ENCODE measurements around the gene TST.

TST gene

GRCh38 chr22:36982136-36982535 is 37.1 kb downstream of the TST start:
- no peak for TF ChIP-seq CTCF (IDR thresholded peaks at IDR 0.05; ENCODE audit: low read depth, low read length, missing control alignments)
- no peak for DNase-seq (ENCODE audit: low read depth)
- H3K4me3 ChIP-seq (ENCODE audit: low read depth, low read length): no peak overlapping the region

- no peak overlapping the region for H3K4me3 ChIP-seq (ENCODE audit: low read depth, low read length)
- no peak for TF ChIP-seq CTCF (IDR thresholded peaks at IDR 0.05; ENCODE audit: low read depth, low read length, missing control alignments)
- no peak for DNase-seq (ENCODE audit: low read depth)
These were observed 37.9 kb downstream of the TST start for GRCh38 chr22:36981247-36981775.

- TF ChIP-seq CTCF (IDR thresholded peaks at IDR 0.05; ENCODE audit: low read depth, low read length, missing control alignments): no peak
- no peak for DNase-seq (ENCODE audit: low read depth)
- H3K4me3 ChIP-seq (ENCODE audit: low read depth, low read length): no peak overlapping the region
These were observed 40.0 kb downstream of the TST start for GRCh38 chr22:36979016-36979910.

- peak; percentile 84 for TF ChIP-seq CTCF (IDR thresholded peaks at IDR 0.05; ENCODE audit: low read depth, low read length, missing control alignments)
- H3K4me3 ChIP-seq (ENCODE audit: low read depth, low read length): peak overlapping the region; percentile 59
- DNase-seq (ENCODE audit: low read depth): peak; percentile 61
These were observed 41.1 kb downstream of the TST start for GRCh38 chr22:36977947-36978660.

- DNase-seq (ENCODE audit: low read depth): peak; percentile 66
- peak overlapping the region; percentile 59 for H3K4me3 ChIP-seq (ENCODE audit: low read depth, low read length)
- TF ChIP-seq CTCF (IDR thresholded peaks at IDR 0.05; ENCODE audit: low read depth, low read length, missing control alignments): peak; percentile 89
These were observed 41.8 kb downstream of the TST start for GRCh38 chr22:36977401-36977861.

GRCh38 chr22:36976606-36977005 is 42.6 kb downstream of the TST start:
- no peak for TF ChIP-seq CTCF (IDR thresholded peaks at IDR 0.05; ENCODE audit: low read depth, low read length, missing control alignments)
- H3K4me3 ChIP-seq (ENCODE audit: low read depth, low read length): no peak overlapping the region
- no peak for DNase-seq (ENCODE audit: low read depth)

All from GM12864 (cell line).